ENCODE results near the gene DPYSL4.

- TF ChIP-seq POLR2AphosphoS5 (IDR thresholded peaks at IDR 0.05; ENCODE audit: low read depth, low read length) (no peak), PAX5 (IDR thresholded peaks at IDR 0.05; ENCODE audit: insufficient read depth, low read length, severe bottlenecking) (no peak), POLR2A (IDR thresholded peaks at IDR 0.05; ENCODE audit: low read depth, low read length) (no peak), TAF1 (IDR thresholded peaks at IDR 0.05; ENCODE audit: low read depth, low read length) (no peak), SPI1 (IDR thresholded peaks at IDR 0.05; ENCODE audit: low read depth, low read length) (no peak), POU2F2 (IDR thresholded peaks at IDR 0.05; ENCODE audit: low read depth, low read length) (no peak)
Observed at GRCh38 chr10:132189810-132190422, 3.2 kb downstream of the DPYSL4 start.

All from GM12891 (cell line).